Measurements from ENCODE around the gene CERS4.

CERS4 gene

GRCh38 chr19:8256276-8257051 is 47.3 kb downstream of the CERS4 start:
- Histone ChIP-seq H3K4me1 (ENCODE audit: insufficient read depth, low read length) (peaks cover 3% of the 10 kb centered on the region; the same call in 1 of the 2 replicates), H3K4me2 (ENCODE audit: insufficient read depth, low read length) (no peak overlapping the region), H3K4me3 (ENCODE audit: low read depth in 1 of 2, low read length in 2 of 2) (no peak overlapping the region), H3K9ac (ENCODE audit: low read depth, low read length) (no peak overlapping the region), H3K36me3 (ENCODE audit: insufficient read depth, low read length) (no peaks in the 10 kb centered on the region), H2AFZ (ENCODE audit: low read depth, low read length) (no peak overlapping the region), H3K27me3 (ENCODE audit: insufficient read depth, low read length, poor library complexity) (no peaks in the 10 kb centered on the region), H4K20me1 (ENCODE audit: insufficient read depth, low read length) (no peaks in the 10 kb centered on the region), H3K9me3 (ENCODE audit: insufficient read depth, low read length, severe bottlenecking) (no peaks in the 10 kb centered on the region), H3K27ac (ENCODE audit: low read length) (no peak overlapping the region), H3K79me2 (ENCODE audit: insufficient read depth, low read length) (no peaks in the 10 kb centered on the region)
- TF ChIP-seq CTCF (IDR thresholded peaks at IDR 0.05; ENCODE audit: borderline replicate concordance, extremely low read depth, low read length, poor library complexity, severe bottlenecking) (no peak), EZH2 (IDR thresholded peaks at IDR 0.05; ENCODE audit: borderline replicate concordance, low read depth, low read length, severe bottlenecking) (no peak)
- ATAC-seq (ENCODE audit: insufficient read depth, low read depth) (no peak), DNase-seq (no peak)

GRCh38 chr19:8257052-8257443 is 47.9 kb downstream of the CERS4 start:
- no peak overlapping the region for H3K4me2 ChIP-seq (ENCODE audit: insufficient read depth, low read length)
- no peaks in the 10 kb centered on the region for H3K27me3 ChIP-seq (ENCODE audit: insufficient read depth, low read length, poor library complexity)
- H3K4me3 ChIP-seq (ENCODE audit: low read depth in 1 of 2, low read length in 2 of 2), result no peak overlapping the region
- no peak for ATAC-seq (ENCODE audit: insufficient read depth, low read depth)
- no peaks in the 10 kb centered on the region for H4K20me1 ChIP-seq (ENCODE audit: insufficient read depth, low read length)
- no peak overlapping the region for H3K27ac ChIP-seq (ENCODE audit: low read length)
- H3K4me1 ChIP-seq (ENCODE audit: insufficient read depth, low read length), result peaks cover 3% of the 10 kb centered on the region; the same call in 1 of the 2 replicates
- no peaks in the 10 kb centered on the region for H3K36me3 ChIP-seq (ENCODE audit: insufficient read depth, low read length)
- H2AFZ ChIP-seq (ENCODE audit: low read depth, low read length), result no peak overlapping the region
- no peaks in the 10 kb centered on the region for H3K79me2 ChIP-seq (ENCODE audit: insufficient read depth, low read length)
- no peaks in the 10 kb centered on the region for H3K9me3 ChIP-seq (ENCODE audit: insufficient read depth, low read length, severe bottlenecking)
- no peak for TF ChIP-seq EZH2 (IDR thresholded peaks at IDR 0.05; ENCODE audit: borderline replicate concordance, low read depth, low read length, severe bottlenecking)
- TF ChIP-seq CTCF (IDR thresholded peaks at IDR 0.05; ENCODE audit: borderline replicate concordance, extremely low read depth, low read length, poor library complexity, severe bottlenecking), result no peak
- H3K9ac ChIP-seq (ENCODE audit: low read depth, low read length), result no peak overlapping the region
- DNase-seq, result peak; percentile 32

GRCh38 chr19:8259142-8259921 is 50.2 kb downstream of the CERS4 start:
- no peaks in the 10 kb centered on the region for H3K4me1 ChIP-seq (ENCODE audit: insufficient read depth, low read length)

More at GRCh38 chr19:8259142-8259921, 50.2 kb downstream of the CERS4 start:
- no peak overlapping the region for H3K4me3 ChIP-seq (ENCODE audit: low read depth in 1 of 2, low read length in 2 of 2)
- no peaks in the 10 kb centered on the region for H3K27me3 ChIP-seq (ENCODE audit: insufficient read depth, low read length, poor library complexity)
- no peak overlapping the region for H3K27ac ChIP-seq (ENCODE audit: low read length)
- TF ChIP-seq EZH2 (IDR thresholded peaks at IDR 0.05; ENCODE audit: borderline replicate concordance, low read depth, low read length, severe bottlenecking), result no peak
- no peak for TF ChIP-seq CTCF (IDR thresholded peaks at IDR 0.05; ENCODE audit: borderline replicate concordance, extremely low read depth, low read length, poor library complexity, severe bottlenecking)
- H3K4me2 ChIP-seq (ENCODE audit: insufficient read depth, low read length), result no peak overlapping the region
- H3K9ac ChIP-seq (ENCODE audit: low read depth, low read length), result no peak overlapping the region
- H4K20me1 ChIP-seq (ENCODE audit: insufficient read depth, low read length), result no peaks in the 10 kb centered on the region
- no peak for ATAC-seq (ENCODE audit: insufficient read depth, low read depth)
- no peaks in the 10 kb centered on the region for H3K9me3 ChIP-seq (ENCODE audit: insufficient read depth, low read length, severe bottlenecking)
- no peak overlapping the region for H2AFZ ChIP-seq (ENCODE audit: low read depth, low read length)
- no peak for DNase-seq
- H3K79me2 ChIP-seq (ENCODE audit: insufficient read depth, low read length), result no peaks in the 10 kb centered on the region
- H3K36me3 ChIP-seq (ENCODE audit: insufficient read depth, low read length), result no peaks in the 10 kb centered on the region

All from DND-41 (cell line).